ENCODE data around the gene MFSD12.

Gene MFSD12

GRCh38 chr19:3555653-3556422 lies 1.5 kb downstream of the MFSD12 start:
- no peak for FAIRE-seq

GRCh38 chr19:3554254-3555083 lies 2.9 kb downstream of the MFSD12 start:
- FAIRE-seq, result no peak

- FAIRE-seq, result no peak
These were observed 5.6 kb downstream of the MFSD12 start for GRCh38 chr19:3551792-3552095.

GRCh38 chr19:3550947-3551791 lies 6.2 kb downstream of the MFSD12 start:
- FAIRE-seq, result no peak

- no peak for FAIRE-seq
These were observed 7.6 kb downstream of the MFSD12 start for GRCh38 chr19:3549816-3550215.

GRCh38 chr19:3548606-3549005 lies 8.8 kb downstream of the MFSD12 start:
- no peak for FAIRE-seq

GRCh38 chr19:3547767-3548282 lies 9.6 kb downstream of the MFSD12 start:
- no peak for FAIRE-seq

GRCh38 chr19:3547301-3547731 lies 10.1 kb downstream of the MFSD12 start:
- no peak for FAIRE-seq

- no peak for FAIRE-seq
These were observed 11.3 kb downstream of the MFSD12 start for GRCh38 chr19:3546119-3546518.

GRCh38 chr19:3545669-3546034 lies 11.7 kb downstream of the MFSD12 start:
- no peak for FAIRE-seq

- FAIRE-seq, result no peak
These were observed 12.4 kb downstream of the MFSD12 start for GRCh38 chr19:3544742-3545668.

- no peak for FAIRE-seq
These were observed 13.4 kb downstream of the MFSD12 start for GRCh38 chr19:3544058-3544376.

- FAIRE-seq, result no peak
These were observed 14.0 kb downstream of the MFSD12 start for GRCh38 chr19:3543150-3544057.

GRCh38 chr19:3539756-3540118 lies 17.6 kb downstream of the MFSD12 start:
- FAIRE-seq, result no peak

GRCh38 chr19:3538965-3539755 lies 18.2 kb downstream of the MFSD12 start, which contains the start of gene TEKTIP1:
Gene TEKTIP1, plus strand, starts transcription at chr19:3539174. Its CDS starts 4 bp downstream, at chr19:3539178.
- FAIRE-seq, result no peak

- FAIRE-seq, result no peak
These were observed 19.0 kb downstream of the MFSD12 start for GRCh38 chr19:3538258-3538929.

GRCh38 chr19:3537438-3538240 lies 19.7 kb downstream of the MFSD12 start:
- no peak for FAIRE-seq

GRCh38 chr19:3537101-3537437 lies 20.3 kb downstream of the MFSD12 start:
- no peak for FAIRE-seq

Measured in A204.1 (cell line).